Hindlimb muscle (tissue), 1 donor: Measurements from ENCODE around the gene USP14. TPM values are rescaled to one million over a fixed set of nuclear protein-coding genes. Genes with fewer than 3 reads are reported as not detected.

Experiments
- DNase-seq: peaks from one replicate; pipeline ENCODE4 v3.0.0-alpha.2; 2013
- polyA plus RNA-seq: library from polyadenylated mRNA; unstranded; fragments of 120-200 nt; gene quantifications from one replicate; pipeline ENCODE4 v1.2.1, GENCODE V29; 2013; ENCODE audit not compliant: insufficient read length

Gene USP14
- polyA plus RNA-seq, 1 donor: 55.3 TPM

DNA sequence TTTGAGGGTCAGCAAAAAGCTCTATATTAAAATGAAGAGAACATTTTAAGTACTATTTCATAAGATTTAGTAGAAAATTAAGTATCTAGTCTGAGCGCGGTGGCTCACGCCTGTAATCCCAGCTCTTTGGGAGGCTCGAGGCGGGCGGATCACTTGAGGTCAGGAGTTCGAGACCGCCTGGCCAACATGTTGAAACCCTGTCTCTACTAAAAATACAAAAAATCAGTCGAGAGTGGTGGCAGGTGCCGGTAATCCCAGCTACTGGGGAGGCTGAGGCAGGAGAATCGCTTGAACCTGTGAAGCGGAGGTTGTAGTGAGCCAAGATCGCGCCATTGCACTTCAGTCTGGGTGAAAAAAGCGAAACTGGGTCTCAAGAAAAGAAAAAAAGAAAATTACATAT, 1.6 kb downstream of the USP14 start:
- DNase-seq: no peak

DNA sequence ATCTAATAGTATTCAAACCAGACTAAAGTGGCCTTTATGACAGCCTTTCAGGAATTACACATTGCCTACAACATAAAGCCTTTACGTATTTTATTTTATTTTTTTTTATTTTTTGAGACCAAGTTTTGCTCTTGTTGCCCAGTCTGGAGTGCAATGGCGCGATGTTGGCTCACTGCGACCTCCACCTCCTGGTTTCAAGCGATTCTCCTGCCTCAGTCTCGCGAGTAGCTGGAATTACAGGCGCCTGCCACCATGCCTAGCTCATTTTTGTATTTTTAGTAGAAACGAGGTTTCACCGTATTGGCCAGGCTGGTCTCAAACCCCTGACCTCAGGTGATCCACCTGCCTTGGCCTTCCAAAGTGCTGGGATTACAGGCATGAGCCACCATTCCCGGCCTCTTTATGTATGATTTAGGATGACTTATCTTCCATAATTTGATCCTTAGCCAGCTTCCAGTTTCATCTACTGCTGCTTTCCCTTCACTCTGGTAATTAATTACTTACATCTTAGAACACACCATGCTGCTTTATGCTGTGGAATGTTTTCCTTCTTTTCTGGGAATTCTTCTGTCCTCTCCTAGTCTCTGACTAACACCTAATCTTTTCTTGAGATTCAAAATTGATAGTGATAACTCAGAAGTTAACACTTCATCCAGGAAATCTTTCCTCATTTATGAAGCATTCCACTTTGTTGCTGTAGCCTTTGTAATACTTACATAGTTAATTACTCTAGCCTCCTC, 2.6 kb downstream of the USP14 start:
- no peak for DNase-seq

DNA sequence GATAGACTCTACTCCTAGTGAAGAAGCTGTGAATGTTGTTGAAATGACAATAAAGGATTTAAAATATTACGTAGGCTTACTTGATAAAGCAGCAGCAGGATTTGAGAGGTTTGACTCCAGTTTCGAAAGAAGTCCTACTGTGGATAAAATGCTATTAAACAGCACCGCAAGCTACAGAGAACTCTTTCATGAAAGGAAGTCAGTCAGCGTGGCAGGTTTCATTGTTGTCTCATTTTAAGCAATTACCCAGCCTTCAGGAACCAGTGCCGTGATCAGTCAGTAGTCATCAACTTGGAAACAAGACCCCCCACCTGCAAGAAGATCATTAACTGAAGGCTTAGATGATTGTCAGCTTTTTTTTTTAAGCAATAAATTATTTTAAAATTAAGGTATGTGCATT, 14.0 kb downstream of the USP14 start:
- no peak for DNase-seq

DNA sequence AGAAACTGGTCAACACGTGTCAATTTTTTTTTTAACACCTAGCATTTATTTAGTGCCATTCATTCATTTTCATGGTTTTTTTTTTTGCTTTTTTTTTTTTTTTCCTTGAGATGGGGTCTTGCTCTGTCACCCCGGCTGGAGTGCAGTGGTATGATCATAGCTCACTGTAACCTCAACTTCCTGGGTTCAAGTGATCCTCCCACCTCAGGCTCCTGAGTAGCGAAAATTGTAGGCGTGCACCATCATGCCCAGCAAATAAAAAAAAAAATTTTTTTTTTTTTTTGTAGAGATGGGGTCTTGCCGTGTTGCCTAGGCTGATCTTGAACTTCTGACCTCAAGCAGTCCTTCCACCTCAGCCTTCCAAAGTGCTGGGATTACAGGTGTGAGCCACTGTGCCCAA, 21.1 kb downstream of the USP14 start:
- DNase-seq: no peak

DNA sequence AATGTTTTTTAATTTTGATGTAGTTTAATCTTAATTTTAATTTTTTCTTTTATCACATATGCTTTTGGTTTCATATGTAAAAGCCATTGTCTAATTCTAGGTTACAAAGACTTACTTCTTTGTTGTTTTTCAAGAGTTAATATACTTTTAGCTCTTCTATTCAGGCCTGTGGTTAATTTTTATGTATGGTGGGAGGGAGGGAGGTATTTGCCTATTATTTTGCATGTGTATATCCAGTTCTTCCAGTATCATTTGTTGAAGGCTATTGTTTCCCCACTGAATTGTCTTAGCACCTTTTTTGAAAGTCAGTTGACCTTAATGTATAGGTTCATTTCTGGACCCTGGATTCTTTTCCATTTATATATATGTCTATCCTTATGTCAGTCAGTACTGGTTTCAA, 23.4 kb downstream of the USP14 start:
- DNase-seq: no peak

DNA sequence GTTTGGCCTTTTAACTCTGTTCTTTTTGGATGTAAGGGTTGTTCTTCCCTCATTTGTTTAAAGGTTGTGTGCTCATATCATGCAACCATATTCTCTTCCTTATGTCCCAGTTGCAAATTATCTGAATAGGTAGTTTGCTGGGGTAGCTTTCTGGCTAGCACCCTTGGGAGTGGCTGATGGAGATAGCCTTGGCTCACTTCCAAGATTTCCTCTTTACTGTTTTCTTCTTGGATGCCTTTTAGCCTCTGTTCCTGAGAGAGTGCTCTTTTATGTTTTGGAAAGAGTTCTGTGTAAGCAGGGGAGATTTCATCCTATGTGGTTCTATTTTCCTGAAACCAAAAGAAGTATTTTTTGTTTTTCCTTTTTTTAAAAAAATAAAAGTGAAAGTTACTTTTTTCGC, 25.4 kb downstream of the USP14 start:
- DNase-seq: no peak

DNA sequence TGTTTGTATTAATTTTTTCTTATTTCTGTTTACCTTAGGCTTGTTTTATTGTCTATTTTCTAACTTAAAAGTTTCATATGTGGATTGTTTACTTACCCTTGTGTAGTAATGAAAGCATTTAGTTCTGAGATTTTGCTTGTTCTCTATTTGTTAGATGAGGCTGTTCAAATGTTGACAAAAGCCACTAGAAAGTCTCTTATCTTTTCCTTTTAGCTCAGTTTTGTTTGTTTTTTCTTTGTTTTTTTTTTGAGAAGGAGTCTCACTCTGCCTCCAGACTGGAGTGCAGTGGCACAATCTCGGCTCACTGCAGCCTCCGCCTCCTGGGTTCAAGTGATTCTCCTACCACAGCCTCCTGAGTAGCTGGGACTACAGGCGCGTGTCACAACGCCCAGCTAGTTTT, 30.9 kb downstream of the USP14 start:
- DNase-seq: no peak

DNA sequence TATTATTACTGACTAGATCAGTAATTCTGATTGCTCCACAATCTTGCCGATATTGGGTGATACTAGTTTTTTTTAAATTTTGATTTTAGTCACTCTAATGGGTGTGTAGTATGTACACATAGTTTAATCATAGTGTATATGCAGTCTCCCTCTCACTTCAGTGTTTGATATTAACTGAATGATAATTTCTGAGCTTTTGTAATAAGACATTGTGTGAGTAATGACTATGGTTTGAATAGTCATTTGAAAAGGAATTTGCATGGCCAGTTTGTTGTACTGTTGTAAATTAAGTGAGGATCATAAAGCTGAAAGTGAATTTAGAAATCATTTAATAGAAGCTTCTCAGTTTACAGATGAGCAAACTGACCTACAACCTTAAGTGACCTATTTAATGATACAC, 33.4 kb downstream of the USP14 start:
- no peak for DNase-seq

DNA sequence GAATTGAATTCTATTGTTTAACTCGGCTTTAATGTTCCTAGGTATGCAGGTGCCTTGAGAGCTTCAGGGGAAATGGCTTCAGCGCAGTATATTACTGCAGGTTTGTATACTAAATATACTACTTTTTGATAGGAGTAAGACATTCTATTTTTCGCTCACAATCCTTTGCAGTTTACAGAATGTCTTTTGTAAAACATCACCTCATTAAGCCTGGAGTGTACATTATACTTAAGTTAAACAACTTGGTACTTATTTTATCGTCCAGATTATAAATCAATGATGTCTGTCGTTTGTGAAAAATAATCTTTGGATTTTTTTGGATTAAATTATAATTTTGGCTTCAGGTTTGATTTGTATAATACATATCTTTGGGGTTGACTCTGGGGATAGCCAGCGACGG, 34.4 kb downstream of the USP14 start:
- DNase-seq: no peak

DNA sequence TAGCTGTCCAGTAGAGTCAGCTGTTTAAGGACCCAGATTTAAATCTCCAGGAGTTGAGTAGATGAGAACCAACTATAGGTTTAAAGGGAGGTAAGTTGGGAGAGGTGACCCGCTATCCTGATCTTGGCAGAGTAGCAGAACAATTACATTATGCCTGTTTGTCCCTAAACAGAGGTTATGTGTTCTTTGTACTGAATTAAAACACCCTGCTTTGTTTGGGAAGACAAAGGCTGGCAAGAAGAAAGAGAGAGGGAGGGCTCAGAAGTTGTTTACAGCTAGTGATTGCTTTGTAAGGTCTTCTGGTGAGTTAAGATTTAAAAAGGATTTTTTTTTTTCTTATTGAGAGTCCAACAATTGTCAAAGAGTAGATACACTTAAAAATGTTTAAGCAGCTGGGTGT, 37.3 kb downstream of the USP14 start:
- DNase-seq: no peak

DNA sequence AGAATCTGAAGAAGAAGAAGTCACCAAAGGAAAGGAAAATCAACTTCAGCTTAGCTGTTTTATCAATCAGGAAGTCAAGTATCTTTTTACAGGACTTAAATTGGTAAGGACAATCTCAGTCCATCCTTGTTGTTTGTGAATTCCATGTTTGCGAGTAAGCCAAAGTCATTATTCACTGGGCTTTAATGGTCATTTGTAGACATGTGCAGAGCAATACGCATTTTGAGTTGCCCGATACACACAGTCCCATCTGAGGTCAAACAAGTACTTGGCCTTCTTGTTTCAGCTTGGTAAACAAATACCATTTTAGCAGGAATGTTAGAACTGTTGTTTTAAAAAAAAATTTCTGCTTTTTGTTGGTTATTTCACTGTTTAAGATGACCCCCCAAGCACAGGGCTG, 40.9 kb downstream of the USP14 start:
- DNase-seq: no peak

DNA sequence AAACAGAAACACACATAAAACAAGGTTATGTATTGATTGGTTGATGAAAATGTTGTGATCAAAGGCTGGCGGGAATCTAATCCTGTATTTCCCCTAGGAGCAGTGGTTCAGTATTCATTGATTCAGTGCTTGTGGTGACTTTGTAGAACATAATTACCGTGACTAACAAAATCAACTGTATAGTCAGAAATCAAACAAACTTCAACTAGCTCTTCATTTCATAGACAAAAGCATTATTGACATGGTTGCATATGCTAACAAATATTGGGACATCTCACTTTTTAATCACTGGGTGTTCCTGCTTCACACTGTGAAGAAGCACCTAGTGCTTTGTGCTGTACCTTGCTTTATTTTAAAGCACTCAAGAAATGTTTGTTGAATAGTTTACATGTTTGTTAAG, 41.4 kb downstream of the USP14 start:
- no peak for DNase-seq

DNA sequence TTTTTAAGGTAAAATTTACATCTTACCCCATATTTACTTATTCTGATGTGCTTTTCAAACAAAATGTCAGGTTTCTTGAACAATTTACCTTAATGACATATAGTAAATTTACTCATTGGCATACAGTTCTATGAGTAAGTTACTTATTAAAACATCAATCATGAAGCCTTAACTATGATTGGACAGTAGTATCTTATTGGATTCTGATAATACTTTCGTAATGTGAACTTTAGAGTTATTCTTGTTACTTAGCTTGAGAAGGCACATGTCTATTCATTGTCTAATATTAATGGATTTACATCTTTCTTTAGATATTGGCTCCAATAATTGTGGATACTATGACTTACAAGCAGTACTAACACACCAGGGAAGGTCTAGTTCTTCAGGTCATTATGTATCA, 51.7 kb downstream of the USP14 start:
- DNase-seq: no peak

DNA sequence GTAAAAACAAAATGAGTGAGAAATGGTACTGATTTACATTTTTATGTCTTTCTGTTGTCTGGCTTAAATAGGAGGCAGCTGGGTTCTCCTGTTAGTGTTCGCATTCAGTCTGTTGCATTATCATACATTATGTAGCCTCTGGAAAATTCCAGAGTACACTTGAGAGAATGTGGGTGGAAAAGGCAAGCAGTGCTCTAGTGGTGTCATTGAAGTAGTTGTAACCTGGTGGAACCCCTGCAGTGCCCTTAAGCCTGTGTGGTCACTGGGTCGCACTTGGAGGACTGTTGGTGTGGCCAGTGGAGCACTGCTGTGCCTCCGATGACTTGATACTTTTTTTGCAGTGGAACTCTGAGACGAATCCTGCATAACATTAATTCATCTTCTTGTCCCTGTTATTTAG, 52.4 kb downstream of the USP14 start:
- DNase-seq: no peak

DNA sequence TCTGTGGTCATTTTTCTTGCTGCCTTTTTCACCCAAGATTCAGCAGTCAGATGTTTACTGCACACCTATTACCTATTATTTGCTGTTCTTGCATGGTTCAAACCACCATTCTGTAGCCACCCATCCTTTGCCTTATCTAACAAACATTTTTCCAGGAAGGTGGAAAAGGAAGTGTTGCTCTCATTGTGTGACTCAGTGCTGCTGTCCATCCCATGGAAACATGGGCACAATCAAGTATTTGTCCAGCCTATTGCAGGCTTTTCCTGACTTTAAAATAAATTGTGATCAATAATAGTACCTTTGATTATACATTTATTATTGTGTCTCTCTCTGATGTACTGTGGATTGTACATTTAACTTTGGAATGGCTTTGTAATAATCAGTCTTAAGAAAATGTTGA, 53.2 kb downstream of the USP14 start:
- DNase-seq: no peak

DNA sequence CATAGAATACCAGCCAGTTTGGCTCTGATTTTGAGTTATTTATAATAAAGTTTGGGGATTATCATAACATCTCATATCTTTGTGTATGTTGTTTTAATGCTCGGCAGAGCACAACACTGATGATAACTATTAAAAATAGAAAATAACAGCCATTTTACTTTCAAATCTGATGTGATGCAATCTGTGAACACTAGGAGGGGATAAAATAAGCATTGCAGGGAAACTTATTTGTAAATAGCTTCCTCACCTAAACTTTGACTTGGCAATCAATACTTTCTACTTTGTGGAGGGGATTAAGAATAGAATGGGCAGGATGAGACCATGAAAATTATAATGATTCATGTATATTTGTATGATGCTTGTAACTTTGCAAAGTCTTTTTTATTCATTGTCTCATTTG, 54.4 kb downstream of the USP14 start:
- no peak for DNase-seq

DNA sequence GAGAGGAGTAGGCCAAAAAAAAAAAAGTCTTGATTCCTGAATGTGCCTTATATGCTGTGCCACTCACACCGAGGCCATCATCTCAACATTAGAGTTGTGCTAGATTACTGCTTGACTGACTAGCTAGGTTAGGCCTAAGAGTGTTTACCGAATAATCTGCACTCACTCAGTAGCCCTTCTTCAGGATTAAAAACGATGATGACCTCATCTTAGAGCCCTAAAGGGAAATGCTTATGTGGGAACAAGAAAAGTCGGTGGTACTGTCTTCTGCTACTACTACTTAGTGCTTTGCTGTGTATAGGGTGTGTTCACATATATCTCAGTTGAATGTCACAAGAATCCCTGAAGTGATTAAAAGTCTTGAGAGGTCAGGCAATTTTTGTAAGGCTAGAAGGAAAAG, 55.1 kb downstream of the USP14 start:
- DNase-seq: no peak

DNA sequence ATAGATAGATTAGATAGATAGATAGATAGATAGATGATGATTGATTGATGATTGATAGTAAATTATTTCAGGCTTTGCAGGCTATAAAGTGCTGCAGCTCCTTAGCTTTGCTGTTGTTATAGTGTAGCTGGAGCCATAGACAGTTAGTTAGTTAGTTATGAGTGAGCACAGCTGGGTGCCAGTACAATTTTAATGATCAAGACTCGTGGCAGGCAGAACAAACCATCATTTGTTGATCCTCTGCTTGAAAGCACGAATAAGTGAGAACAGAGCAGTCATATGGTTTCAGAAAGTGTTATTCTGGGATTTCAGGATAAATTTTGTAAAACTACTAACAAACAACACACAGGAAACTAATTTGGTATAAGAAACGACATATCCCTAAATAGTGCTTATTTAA, 55.6 kb downstream of the USP14 start:
- DNase-seq: no peak

DNA sequence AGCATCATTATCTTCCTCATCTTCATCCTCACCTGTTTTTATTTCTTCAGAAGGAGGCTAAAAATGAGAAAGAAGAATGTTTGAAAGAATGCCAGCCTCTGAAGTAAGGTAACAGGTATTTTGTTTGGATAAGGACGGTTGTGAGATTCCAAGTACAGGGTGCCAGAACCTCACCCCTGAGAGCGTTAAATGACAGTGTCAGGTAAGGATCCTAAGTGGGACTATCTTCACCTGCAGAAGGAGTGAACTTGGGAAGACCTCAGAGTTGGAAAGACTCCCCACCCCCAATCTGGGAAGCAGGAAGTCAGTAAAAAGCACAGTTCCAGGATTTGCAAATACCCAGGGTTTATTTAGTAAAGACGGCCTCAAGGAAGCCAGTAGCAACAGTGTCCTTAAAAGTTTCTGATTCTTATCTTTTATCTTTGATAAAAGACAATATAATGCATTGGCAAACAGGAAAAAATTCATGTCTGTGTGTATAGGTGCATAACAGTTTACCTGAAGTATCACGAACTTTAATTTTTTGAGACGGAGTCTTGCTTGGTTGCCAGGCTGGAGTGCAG, 57.2 kb downstream of the USP14 start:
- DNase-seq: no peak

DNA sequence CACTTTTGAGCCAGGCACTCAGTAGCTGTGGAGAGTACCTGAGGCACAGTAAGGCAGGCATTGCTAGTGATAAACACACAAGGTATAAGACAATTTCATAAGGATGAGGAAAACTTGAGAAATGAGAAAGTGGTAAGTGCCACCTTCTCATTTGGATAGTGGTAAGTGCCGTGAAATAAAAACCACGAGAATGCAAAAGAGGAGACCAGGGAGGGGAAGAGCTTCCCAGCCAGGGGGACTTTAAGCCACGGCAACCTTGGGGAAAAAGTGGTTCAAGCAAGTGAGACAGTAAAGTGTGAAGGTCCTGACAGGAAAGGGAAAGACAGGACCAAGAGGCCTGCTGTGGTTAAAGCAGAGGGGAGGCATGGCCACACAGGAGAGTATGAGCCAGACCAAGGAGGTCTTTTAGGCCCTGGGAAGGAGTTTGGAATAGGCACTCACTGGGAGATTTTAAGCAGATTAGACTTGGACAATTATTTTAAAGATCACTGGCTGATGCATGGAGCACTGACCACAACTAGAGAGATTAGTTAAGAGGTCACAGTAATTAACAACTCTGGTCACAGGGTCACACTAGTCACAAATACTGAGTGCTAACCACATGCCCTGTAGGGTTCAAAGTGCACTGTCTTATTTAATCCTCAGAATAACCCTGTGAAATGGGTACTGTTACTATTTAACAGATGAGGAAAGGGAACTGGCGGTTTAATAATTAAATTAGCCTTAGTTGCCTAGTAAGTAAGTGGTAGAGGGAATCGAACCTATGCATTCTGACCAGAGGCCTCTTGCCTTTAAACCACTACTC, 59.4 kb downstream of the USP14 start:
- DNase-seq: no peak

DNA sequence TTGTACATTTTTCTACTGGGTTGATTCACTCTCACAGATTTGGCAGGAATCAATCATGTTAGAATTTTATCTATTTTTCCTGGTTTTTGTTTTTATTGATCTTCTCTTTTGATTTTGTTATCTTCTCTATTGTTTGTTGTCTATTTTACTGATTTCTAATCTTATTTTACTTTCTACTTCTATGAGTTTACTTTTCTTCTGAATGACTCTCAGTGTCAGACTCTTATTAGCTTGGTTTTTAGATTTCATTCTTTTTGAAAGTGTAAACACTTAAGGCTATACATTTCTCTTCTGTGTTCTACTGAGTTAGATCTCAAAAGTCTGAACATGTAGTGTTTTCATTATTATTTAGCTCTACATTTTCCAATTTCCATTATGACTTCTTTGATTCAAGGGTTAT, 62.4 kb downstream of the USP14 start:
- no peak for DNase-seq

DNA sequence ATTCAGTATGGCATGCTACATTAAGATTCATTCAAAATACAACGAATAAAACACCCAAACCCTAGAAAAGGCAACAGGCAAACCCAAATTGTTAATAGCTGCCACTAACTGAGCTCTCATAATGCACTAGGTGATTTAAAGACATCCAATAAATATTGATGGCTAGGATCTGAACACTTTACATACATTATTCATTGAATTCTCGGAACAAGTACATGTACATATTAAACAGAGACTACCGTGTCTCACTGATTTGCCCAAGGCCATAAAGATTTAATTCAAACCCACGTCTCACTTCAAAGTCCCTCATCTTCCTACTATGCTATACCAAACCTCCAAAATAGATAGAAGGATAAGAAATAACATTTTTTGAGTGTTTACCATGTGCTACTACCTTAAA, 67.4 kb downstream of the USP14 start:
- no peak for DNase-seq

DNA sequence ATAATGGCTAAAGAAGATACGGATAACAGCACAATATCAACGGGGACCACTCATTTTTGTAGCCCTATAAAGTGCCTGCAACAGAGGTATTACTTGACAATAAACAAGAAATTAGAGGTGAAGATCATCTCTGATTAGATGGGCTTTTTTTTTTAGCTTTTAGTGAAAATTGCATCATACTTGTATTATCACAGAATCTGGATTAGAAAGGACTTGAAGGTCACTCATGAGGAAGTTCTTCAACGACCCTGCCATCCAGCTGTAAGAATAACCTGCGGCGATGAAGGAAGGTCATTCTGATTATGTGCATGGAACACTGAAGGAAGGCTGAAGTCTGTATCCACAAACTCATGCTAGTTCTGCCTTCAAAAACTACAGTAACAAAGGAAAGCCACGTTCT, 69.0 kb downstream of the USP14 start:
- DNase-seq: no peak

DNA sequence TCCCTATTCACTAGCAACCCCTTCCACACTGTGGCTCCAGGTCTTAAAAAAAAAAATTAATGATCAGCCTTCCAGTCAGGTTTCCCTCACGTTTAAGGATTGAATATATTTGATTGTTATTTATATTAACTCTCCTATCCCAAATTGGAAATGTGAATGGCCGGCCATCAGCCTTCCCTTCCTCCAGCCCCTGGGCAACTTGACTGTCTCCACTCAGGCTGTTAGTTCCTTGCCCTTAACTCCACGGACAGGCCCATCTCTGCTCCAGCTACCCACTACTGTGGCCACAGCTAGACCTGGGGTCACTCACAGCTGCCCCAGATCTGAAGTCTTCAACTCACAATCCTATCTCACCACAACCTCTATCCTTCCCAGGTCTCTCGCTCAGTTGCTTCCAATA, 69.5 kb downstream of the USP14 start:
- no peak for DNase-seq
